H1 (cell line): ENCODE results near the gene BTBD16. TPM values are rescaled to one million over a fixed set of nuclear protein-coding genes. Genes with fewer than 3 reads are reported as not detected.

Source experiments
- CTCF ChIA-PET: fragments of 300-600 bp; sonication (Branson Sonifier 250); formaldehyde crosslinking; loops from one replicate; lab custom pipeline; 2021; ENCODE audit not compliant: partially characterized antibody; lab: Charles Lee
- POLR2A ChIA-PET: fragments of 300-600 bp; sonication (Branson Sonifier 250); formaldehyde crosslinking; loops from one replicate; lab custom pipeline; 2021; ENCODE audit warnings: inconsistent platforms; ENCODE audit not compliant: partially characterized antibody; lab: Charles Lee
- DNase-seq, 2 experiments: peaks; one replicate each; pipeline versions ENCODE4 v3.0.0 to v3.0.0-alpha.2; 2010 to 2022; ENCODE audit warnings: low spot score in 2 of 2, low read depth in 1 of 2, mixed read lengths in 1 of 2
- FAIRE-seq: peaks from 2 replicates; lab custom pipeline; 2011; peaks lifted over from hg19 to GRCh38; lab: Jason Lieb, UNC
- H2AFZ ChIP-seq: 2 replicates; pipeline ENCODE4 v1.8.1; 2012; ENCODE audit warnings: low read length, inconsistent platforms
- H2AK5ac ChIP-seq: 2 replicates; pipeline ENCODE4 v1.6.1; 2013; ENCODE audit warnings: low read depth, low read length
- H2BK120ac ChIP-seq: replicated peaks from 2 replicates; pipeline ENCODE3; 2013; ENCODE audit warnings: low read depth, low read length, inconsistent platforms
- H2BK12ac ChIP-seq: 2 replicates; pipeline ENCODE4 v1.6.1; 2013; ENCODE audit warnings: low read depth, low read length
- H2BK15ac ChIP-seq: 2 replicates; pipeline ENCODE4 v1.6.1; 2013; ENCODE audit warnings: low read length
- H2BK20ac ChIP-seq: 2 replicates; pipeline ENCODE4 v1.6.1; 2013; ENCODE audit warnings: low read length
- H2BK5ac ChIP-seq: 2 replicates; pipeline ENCODE4 v1.6.1; 2013; ENCODE audit warnings: low read depth, low read length
- H3K14ac ChIP-seq: 2 replicates; pipeline ENCODE4 v1.6.1; 2013; ENCODE audit warnings: inconsistent platforms; ENCODE audit not compliant: insufficient read length
- H3K18ac ChIP-seq: 2 replicates; pipeline ENCODE4 v1.6.1; 2013; ENCODE audit warnings: low read length; ENCODE audit errors: extremely low read depth
- H3K23ac ChIP-seq: 2 replicates; pipeline ENCODE4 v1.6.1; 2013; ENCODE audit warnings: inconsistent platforms; ENCODE audit not compliant: insufficient read length
- H3K23me2 ChIP-seq: 2 replicates; pipeline ENCODE4 v1.6.1; 2013; ENCODE audit warnings: low read depth, low read length
- H3K27ac ChIP-seq: 2 replicates; pipeline ENCODE4 v1.6.1; 2011; ENCODE audit warnings: low read depth, low read length, inconsistent platforms
- H3K27me3 ChIP-seq, 4 experiments: replicated peaks in 1 of 4; 1 replicate in 1 of 4; 2 replicates in 3 of 4; pipeline versions ENCODE4 v1.6.1 to v1.8.1; 2011 to 2013; ENCODE audit warnings: low read length in 3 of 4, mild to moderate bottlenecking in 3 of 4, inconsistent platforms in 2 of 4, mixed read lengths in 2 of 4, moderate library complexity in 1 of 4; ENCODE audit not compliant: control insufficient read depth in 3 of 4, insufficient read depth in 3 of 4; ENCODE audit errors: extremely low read depth in 1 of 4
- H3K36me3 ChIP-seq, 4 experiments: 2 replicates each; pipeline versions ENCODE4 v1.6.1 to v1.8.1; 2011 to 2013; ENCODE audit warnings: mild to moderate bottlenecking in 4 of 4, low read length in 3 of 4, moderate library complexity in 2 of 4, control low read depth in 1 of 4, inconsistent platforms in 1 of 4; ENCODE audit not compliant: insufficient read depth in 4 of 4, control insufficient read depth in 2 of 4
- H3K4ac ChIP-seq: replicated peaks from 2 replicates; pipeline ENCODE3; 2013; ENCODE audit warnings: low read length, low read depth, mixed read lengths, inconsistent platforms; ENCODE audit not compliant: insufficient read length
- H3K4me1 ChIP-seq, 4 experiments: replicated peaks in 1 of 4; 1 replicate in 1 of 4; 2 replicates in 3 of 4; pipeline versions ENCODE4 v1.6.1 to v1.8.1; 2011 to 2013; ENCODE audit warnings: low read length in 3 of 4, inconsistent platforms in 2 of 4, mixed read lengths in 1 of 4; ENCODE audit not compliant: insufficient read depth in 4 of 4, control insufficient read depth in 3 of 4
- H3K4me2 ChIP-seq, 2 experiments: 2 replicates each; pipeline versions ENCODE4 v1.6.1 to v1.8.1; 2011 to 2013; ENCODE audit warnings: low read depth in 2 of 2, low read length in 2 of 2, control low read depth in 1 of 2, inconsistent platforms in 1 of 2, mild to moderate bottlenecking in 1 of 2; ENCODE audit not compliant: insufficient read depth in 1 of 2
- H3K4me3 ChIP-seq, 4 experiments: fragments of 200-600, 300-600 bp in 1 of 4; sonication (generic), shearing (Covaris generic), sonication (Bioruptor Twin) in 1 of 4; 2 replicates each; pipeline versions ENCODE4 v1.5.1 to v1.8.1; 2011 to 2016; ENCODE audit warnings: low read length in 4 of 4, low read depth in 3 of 4, control low read depth in 2 of 4, inconsistent platforms in 2 of 4, mild to moderate bottlenecking in 2 of 4, mixed read lengths in 1 of 4, moderate library complexity in 1 of 4; ENCODE audit not compliant: insufficient read depth in 2 of 4; ENCODE audit errors: extremely low read depth in 1 of 4
- H3K56ac ChIP-seq: replicated peaks from 2 replicates; pipeline ENCODE3; 2013; ENCODE audit warnings: low read depth, mild to moderate bottlenecking, mixed read lengths, low read length, inconsistent platforms; ENCODE audit not compliant: insufficient read length
- H3K79me1 ChIP-seq: 2 replicates; pipeline ENCODE4 v1.6.1; 2013; ENCODE audit warnings: low read depth, low read length, control low read depth
- H3K79me2 ChIP-seq, 2 experiments: 2 replicates each; pipeline versions ENCODE4 v1.6.1 to v1.8.1; 2012 to 2013; ENCODE audit warnings: low read length in 2 of 2, mild to moderate bottlenecking in 2 of 2, inconsistent platforms in 1 of 2; ENCODE audit not compliant: insufficient read depth in 2 of 2, control insufficient read depth in 1 of 2
- H3K9ac ChIP-seq, 4 experiments: replicated peaks in 1 of 4; 1 replicate in 1 of 4; 2 replicates in 3 of 4; pipeline versions ENCODE4 v1.6.1 to v1.8.1; 2011 to 2013; ENCODE audit warnings: low read depth in 3 of 4, low read length in 3 of 4, control low read depth in 2 of 4, mild to moderate bottlenecking in 2 of 4, moderate library complexity in 2 of 4, inconsistent platforms in 1 of 4; ENCODE audit errors: extremely low read depth in 1 of 4
- H3K9me3 ChIP-seq, 2 experiments: 2 replicates each; pipeline versions ENCODE4 v1.6.1 to v1.8.1; 2012 to 2013; ENCODE audit warnings: mild to moderate bottlenecking in 2 of 2, moderate library complexity in 2 of 2, control low read depth in 1 of 2, inconsistent platforms in 1 of 2, low read depth in 1 of 2, low read length in 1 of 2, mixed read lengths in 1 of 2; ENCODE audit not compliant: insufficient read depth in 2 of 2
- H4K20me1 ChIP-seq, 2 experiments: replicated peaks in 1 of 2; 2 replicates each; pipeline versions ENCODE3 to v1.8.1; 2011 to 2013; ENCODE audit warnings: inconsistent platforms in 2 of 2, low read length in 2 of 2, mild to moderate bottlenecking in 1 of 2; ENCODE audit not compliant: insufficient read depth in 2 of 2, control insufficient read depth in 1 of 2
- H4K5ac ChIP-seq: 2 replicates; pipeline ENCODE4 v1.6.1; 2013; ENCODE audit warnings: low read length, low read depth, mixed read lengths, inconsistent platforms; ENCODE audit not compliant: insufficient read length
- H4K8ac ChIP-seq: 2 replicates; pipeline ENCODE4 v1.8.0; 2013; ENCODE audit warnings: mild to moderate bottlenecking, moderate library complexity, low read length, inconsistent platforms; ENCODE audit not compliant: insufficient read depth; ENCODE audit errors: extremely low read depth
- H4K91ac ChIP-seq: replicated peaks from 2 replicates; pipeline ENCODE3; 2013; ENCODE audit warnings: low read length, mixed read lengths, inconsistent platforms; ENCODE audit not compliant: insufficient read length
- CREB1 ChIP-seq: IDR thresholded peaks from 2 replicates; pipeline ENCODE4 v1.6.1; 2012; ENCODE audit warnings: inconsistent platforms
- HDAC6 ChIP-seq: IDR thresholded peaks from one replicate; pipeline ENCODE4 v1.7.1; 2012; ENCODE audit warnings: low read depth, mild to moderate bottlenecking, inconsistent platforms, low read length, moderate library complexity
- KDM4A ChIP-seq: IDR thresholded peaks from one replicate; pipeline ENCODE4 v1.7.1; 2012; ENCODE audit warnings: low read depth, mild to moderate bottlenecking, moderate library complexity, low read length, inconsistent platforms; ENCODE audit not compliant: severe bottlenecking
- NRF1 ChIP-seq: IDR thresholded peaks from 2 replicates; pipeline ENCODE4 v1.6.1; 2011; ENCODE audit warnings: mild to moderate bottlenecking, low read depth, low read length, improper control_type of control experiment
- PHF8 ChIP-seq: fragments of 200-600 bp; sonication (generic); conservative IDR thresholded peaks from 2 replicates; pipeline ENCODE4 v1.7.1; 2012; ENCODE audit warnings: low read depth, mild to moderate bottlenecking, inconsistent platforms, low read length, moderate library complexity
- SIRT6 ChIP-seq: IDR thresholded peaks from one replicate; pipeline ENCODE4 v1.7.1; 2012; ENCODE audit warnings: low read length, inconsistent platforms
- YY1 ChIP-seq: IDR thresholded peaks from 2 replicates; pipeline ENCODE4 v1.6.1; 2011; ENCODE audit warnings: low read depth, mild to moderate bottlenecking, low read length
- WGBS, 2 experiments: shearing (Covaris generic) in 1 of 2; methylation state at CpG; one replicate each; pipeline versions ENCODE4 v1.1.6 to v1.1.7; 2013 to 2015; ENCODE audit warnings: low lambda C conversion rate in 2 of 2, mixed read lengths in 2 of 2, inconsistent platforms in 1 of 2, low coverage in 1 of 2, missing lambda C conversion rate in 1 of 2; ENCODE audit not compliant: insufficient replicate concordance in 2 of 2, insufficient coverage in 1 of 2, insufficient read length in 1 of 2; ENCODE audit errors: extremely low coverage in 1 of 2, missing lambda C conversion rate in 1 of 2; 5-methylcytosine and 5-hydroxymethylcytosine counted together
- polyA plus RNA-seq, 7 experiments: library from polyadenylated mRNA; depleted of rRNA in 3 of 7; stranded (reverse) in 5 of 7; unstranded in 2 of 7; fragments of >200 nt in 5 of 7; fragments of 200-250 nt in 2 of 7; gene quantifications; 1 replicate in 5 of 7; 2 replicates in 1 of 7; 4 replicates in 1 of 7; pipeline versions ENCODE4 v1.2.1 to v1.2.3, GENCODE V29; 2011 to 2013; ENCODE audit warnings: missing spikeins in 2 of 7, mixed read lengths in 2 of 7
- total RNA-seq: library from RNA; stranded (reverse); fragmentation: NEBNext Ultra II Directional; extraction: Animal tissue kit (Norgen Biotek cat#: 25700); gene quantifications from 2 replicates; pipeline ENCODE4 v1.2.1, GENCODE V29; 2021
- TF ChIP-seq, protein P1 (sequence below): IDR thresholded peaks from 2 replicates; pipeline ENCODE4 v1.6.1; 2012; ENCODE audit warnings: inconsistent platforms

BTBD16 gene
- total and polyA plus RNA-seq, 2 of the 8 experiments (the other 6 are each of a cell fraction or from before 2014, with no cell fraction given): 0.05 TPM; not detected in 1

DNA sequence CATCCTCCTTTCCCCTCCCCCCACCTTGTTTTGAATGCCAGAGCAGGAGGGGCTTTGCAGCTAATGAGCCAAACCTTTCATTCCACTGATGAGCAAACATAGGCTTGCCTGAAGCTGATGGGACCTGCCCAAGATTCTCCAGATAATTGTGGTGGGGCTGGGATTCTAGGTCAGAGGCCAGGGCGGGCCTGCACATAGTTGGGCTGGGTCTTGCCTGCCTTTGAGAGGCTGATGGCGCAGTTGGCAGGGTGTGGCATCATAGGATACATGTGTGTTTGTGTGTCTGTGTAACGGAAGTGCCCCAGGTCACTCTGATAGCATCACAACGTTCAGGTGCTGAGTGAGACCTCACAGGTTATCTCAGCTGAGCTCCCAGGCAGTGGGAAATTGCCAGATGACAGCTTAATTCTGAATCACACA is 22.9 kb downstream of the BTBD16 start:
- H4K5ac ChIP-seq: no peak overlapping the region
- H3K23ac ChIP-seq: no peak overlapping the region
- H3K79me1 ChIP-seq: no peaks in the 10 kb centered on the region
- H3K23me2 ChIP-seq: no peaks in the 10 kb centered on the region
- H2BK120ac ChIP-seq: no peak overlapping the region
- ChIA-PET CTCF (interaction anchor here (1.0 to 3.2 kb wide), 9 partner anchors 10 to 272 kb away, joined by 3 to 19 read pairs (median 4); partner anchors contain the start of gene BTBD16), POLR2A (interaction anchor here (1.0 kb wide), 1 partner anchor 11 kb away, joined by 3 read pairs; no protein-coding TSS in a partner anchor)
- H3K14ac ChIP-seq: no peak overlapping the region
- H3K36me3 ChIP-seq: no peaks in the 10 kb centered on the region
- H4K91ac ChIP-seq: no peak overlapping the region
- H2BK5ac ChIP-seq: peak overlapping the region; percentile 66; the same call in 1 of the 2 replicates
- H2AFZ ChIP-seq: no peak overlapping the region
- H2BK12ac ChIP-seq: no peak overlapping the region
- no peak overlapping the region for H3K27ac ChIP-seq
- no peak for TF ChIP-seq KDM4A
- no peak for TF ChIP-seq CREB1
- no peak for TF ChIP-seq SIRT6
- no peak for TF ChIP-seq PHF8
- TF ChIP-seq YY1: no peak
- TF ChIP-seq NRF1: no peak
- TF ChIP-seq, protein P1, sequence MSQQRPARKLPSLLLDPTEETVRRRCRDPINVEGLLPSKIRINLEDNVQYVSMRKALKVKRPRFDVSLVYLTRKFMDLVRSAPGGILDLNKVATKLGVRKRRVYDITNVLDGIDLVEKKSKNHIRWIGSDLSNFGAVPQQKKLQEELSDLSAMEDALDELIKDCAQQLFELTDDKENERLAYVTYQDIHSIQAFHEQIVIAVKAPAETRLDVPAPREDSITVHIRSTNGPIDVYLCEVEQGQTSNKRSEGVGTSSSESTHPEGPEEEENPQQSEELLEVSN: no peak
- TF ChIP-seq HDAC6: no peak
- no peak for FAIRE-seq
- H3K9me3 ChIP-seq: no peaks in the 10 kb centered on the region
- H3K4me1 ChIP-seq: peaks cover 0 to 2% (median under 1%) of the 10 kb centered on the region in 4 experiments
- no peaks in the 10 kb centered on the region for H4K20me1 ChIP-seq
- H3K4me2 ChIP-seq: no peak overlapping the region
- no peak overlapping the region for H3K9ac ChIP-seq
- H4K8ac ChIP-seq: no peak overlapping the region
- H3K79me2 ChIP-seq: no peaks in the 10 kb centered on the region
- DNase-seq: no peak
- H3K18ac ChIP-seq: no peak overlapping the region
- H2BK20ac ChIP-seq: no peak overlapping the region
- H3K56ac ChIP-seq: no peak overlapping the region
- H2AK5ac ChIP-seq: 0 out of 2 replicates have a peak overlapping the region, but pooled peaks have one; percentile 41
- no peak overlapping the region for H3K4ac ChIP-seq
- no peak overlapping the region for H2BK15ac ChIP-seq
- no peaks in the 10 kb centered on the region for H3K27me3 ChIP-seq
- 98% methylated on average over 4 of the region's 4 CpGs; no CpG with 5 or more reads in 1 of the 2 experiments for WGBS, 2 experiments
- no peak overlapping the region for H3K4me3 ChIP-seq
